GM19099 (cell line): Measurements from ENCODE around the gene JMJD4.

Source experiments
- POLR2A ChIP-seq: IDR thresholded peaks from 3 replicates; pipeline ENCODE4 v1.6.1; 2011; ENCODE audit warnings: low read depth; ENCODE audit not compliant: insufficient read length; ENCODE audit errors: extremely low read depth

JMJD4 gene

DNA sequence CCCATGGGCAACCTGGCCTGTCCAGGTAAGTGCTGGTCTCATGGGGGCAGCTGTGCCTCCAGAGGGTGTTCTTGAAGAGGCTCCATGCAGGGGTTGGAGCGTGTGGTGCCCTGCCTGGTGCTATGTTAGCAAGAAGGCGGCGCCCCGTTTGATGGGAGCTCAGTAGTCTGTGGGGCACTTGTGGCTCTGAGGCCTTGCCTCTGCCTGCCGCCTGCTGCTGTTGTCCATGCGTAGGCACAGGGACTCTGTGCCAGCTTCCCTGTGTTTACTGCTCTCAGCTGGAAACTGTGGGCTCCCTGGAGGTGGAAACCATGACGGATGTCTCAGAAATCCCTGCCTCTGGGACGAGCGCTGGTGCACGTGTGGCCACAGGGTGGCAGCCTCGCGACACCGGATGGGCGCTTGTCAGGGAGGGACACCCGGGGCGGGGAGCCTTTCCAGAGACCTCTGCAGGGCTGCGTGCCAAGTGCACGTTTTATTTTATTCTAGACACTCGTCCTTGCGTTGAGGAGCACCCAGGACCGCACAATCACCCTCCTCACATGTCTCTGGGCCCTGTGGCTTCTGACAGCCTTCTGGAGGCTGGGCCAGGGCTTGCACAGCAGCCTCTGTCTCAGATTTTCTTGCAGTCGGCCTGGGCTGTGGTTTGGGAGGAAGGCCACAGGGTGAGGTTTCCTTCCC is 27.3 kb upstream of the JMJD4 start:
- TF ChIP-seq POLR2A, result no peak

DNA sequence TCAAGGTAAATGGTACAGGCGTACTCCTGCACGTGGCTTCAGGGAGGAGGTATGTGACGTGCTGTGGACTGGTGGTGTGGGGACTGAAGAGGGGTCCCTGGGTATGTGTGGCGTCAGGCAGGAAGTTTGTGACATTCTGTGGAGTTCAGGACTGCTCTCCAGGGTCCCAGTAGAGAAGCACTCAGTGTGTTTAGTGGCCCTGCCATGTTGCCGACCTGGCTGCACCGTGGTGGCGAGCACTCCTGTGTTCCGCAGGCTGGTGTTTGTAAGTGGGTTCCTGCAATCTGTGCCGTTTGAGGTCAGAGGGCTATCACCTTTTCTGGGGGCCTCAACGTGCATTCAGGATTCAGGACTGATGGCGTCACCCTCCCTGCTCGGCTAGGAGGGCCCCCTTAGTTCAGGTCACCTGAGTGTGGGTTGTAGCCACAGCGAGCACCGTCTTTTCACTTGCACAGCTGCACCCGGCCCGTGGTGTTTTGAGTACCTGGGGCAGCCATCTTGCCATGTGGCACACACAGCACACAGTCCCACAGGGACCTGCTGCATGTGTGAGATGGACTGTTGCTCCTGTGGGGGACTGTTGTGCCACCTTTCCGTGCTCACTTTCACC is 26.6 kb upstream of the JMJD4 start:
- no peak for TF ChIP-seq POLR2A

DNA sequence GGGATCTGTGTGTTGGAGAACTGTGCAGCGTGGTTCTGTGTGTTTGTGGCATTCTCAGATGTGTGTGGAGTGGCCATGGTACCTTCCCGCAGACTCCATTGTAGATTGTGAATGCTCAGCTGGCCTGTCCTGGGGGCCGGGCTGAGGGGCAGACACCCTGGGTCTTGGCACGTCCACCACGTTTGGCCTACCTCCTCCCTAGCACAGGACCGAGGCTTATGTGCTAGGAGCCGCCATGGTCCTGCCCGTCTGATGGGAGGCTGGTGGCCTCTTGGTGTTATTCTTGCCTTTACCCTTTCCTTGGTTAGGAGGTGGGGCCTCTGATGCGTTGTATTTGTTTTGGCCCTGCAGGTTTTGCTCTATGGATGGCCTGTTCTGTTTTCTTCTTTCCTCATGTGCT is 25.3 kb upstream of the JMJD4 start:
- no peak for TF ChIP-seq POLR2A

DNA sequence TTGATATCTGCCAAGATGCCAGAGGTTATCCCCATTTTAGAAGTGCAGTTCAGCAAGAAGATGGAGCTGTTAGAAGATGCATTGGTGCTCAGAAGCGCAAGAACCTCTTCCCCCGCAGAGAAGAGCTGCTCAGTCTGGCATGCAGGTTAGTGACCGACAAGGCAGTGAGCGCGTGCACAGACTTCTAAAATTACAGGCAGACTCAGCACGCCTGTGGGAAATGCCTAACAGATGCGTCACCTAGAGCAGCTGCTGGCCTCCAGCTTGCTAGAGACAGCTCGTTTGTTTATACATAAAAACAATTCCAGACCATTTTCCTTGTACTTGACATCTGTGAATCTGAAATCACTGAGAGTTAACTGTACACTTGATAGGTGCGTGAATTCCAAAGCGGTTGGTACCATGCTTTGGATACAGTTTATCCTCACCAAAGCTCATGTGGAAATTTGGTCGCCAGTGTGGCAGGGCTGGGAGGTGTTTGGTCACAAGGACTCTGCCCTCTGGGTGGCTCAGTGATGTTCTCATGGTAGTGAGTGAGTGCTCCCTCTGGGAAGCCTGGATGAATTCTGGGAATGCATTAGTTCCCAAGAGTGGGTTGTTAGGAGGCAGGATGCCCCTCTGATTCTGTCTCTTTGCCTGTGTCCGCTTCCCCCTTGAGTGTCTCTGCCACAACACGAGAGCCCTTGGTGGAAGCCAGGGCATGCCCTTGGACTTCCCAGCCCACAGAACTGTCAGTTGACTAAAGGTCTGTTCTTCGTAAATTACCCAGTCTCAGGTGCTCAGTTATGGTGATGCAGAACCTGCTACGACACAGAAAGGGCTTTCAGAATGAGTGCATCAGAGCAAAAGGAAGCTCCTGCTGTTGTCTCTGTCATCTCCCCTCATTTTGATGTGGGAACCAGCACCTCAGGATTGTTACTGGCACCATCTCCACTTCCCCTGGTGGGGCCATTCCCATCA is 24.5 kb upstream of the JMJD4 start:
- TF ChIP-seq POLR2A, result no peak

DNA sequence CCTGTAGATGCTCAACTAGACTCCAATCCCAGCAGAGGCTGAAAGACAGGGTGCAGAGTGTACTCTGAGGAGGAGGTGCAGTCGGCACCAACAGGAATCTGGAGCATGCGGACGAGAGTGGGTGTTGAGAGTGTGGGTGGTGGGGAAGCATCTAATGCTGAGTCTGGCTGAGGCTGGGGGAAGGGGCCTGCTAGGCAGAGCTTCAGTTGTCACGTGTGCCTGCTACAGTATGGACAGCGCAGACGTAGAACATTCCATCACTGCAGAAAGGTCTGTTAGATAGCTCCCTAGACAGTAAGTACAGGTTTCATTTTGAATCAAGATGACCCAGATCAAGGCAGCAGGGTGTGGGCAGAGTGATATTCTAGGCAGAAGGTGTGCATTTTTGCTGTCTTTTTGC is 23.3 kb upstream of the JMJD4 start:
- TF ChIP-seq POLR2A, result no peak

DNA sequence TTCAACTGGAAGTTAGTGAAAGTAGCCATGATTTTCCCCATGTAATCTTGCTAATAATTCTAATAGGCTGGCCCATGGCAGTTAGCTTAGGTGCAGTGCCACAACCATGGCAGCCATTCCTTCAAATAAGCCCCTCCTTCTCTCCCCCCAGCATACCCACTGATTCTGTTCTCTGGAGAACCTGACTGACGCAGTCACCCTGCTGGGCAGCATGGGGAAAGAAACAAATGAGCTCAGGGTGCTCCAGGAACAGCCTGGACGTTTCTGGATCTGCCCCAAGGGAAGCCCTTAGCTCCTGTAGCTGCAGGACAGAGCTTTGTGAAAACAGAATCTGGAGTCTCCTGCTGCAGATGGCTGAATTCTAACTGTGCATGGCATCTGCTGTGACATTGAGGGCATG is 22.7 kb upstream of the JMJD4 start:
- TF ChIP-seq POLR2A, result no peak

DNA sequence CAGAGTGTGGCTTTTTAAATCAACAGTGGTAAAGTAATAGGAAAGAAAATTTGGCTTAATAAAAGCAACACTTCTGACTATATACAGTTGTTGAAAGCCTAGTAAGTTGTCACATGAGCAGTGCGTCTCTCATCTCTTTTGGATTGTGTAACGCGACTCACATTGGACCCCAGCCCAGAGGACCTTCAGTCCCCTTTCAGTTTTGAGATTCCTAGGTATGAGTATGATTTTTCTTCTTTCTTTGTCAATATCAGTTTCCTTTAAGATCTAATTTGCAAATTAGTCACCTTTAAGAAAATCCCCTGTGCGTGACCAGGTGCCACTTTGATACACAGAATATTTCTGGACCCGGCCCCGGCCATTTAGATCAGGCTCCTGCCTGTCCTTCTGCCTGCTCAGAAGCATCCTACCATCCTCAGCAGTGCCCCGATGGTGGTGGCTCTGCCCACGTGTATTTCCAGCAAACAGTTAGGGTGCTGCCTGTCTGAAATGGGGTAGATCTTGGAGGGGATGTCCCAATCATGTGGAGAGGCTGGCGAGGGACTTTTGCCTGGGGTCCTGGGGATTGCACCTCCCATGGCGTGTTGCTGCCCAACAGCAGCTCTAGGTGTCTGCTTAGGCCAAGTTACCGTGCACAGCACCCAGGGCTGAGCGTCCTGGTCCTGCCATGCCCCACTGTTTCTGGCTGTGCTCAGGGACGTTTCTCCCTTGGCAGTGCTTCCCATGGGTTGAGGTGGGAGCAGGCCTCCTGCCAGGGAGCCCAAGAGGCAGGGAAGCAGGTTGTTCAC is 21.3 kb upstream of the JMJD4 start:
- TF ChIP-seq POLR2A, result no peak

DNA sequence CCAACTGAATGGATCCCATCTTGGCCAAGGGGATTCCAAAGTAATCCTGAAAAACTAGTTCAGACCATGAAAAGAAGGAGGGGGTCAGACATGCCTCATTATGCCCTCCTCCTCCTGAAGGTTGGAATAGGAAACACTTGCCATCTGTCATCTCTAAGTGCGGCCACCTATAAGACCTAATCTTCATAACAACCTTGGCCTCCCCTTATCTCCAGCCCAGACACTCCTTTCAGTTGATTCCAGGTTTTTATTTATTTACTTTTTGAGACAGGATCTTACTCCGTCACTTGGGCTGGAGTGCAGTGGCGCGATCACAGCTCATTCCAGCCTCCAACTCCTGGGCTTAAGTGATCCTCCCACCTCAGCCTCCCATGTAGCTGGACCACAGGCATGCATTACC is 19.9 kb upstream of the JMJD4 start:
- no peak for TF ChIP-seq POLR2A

DNA sequence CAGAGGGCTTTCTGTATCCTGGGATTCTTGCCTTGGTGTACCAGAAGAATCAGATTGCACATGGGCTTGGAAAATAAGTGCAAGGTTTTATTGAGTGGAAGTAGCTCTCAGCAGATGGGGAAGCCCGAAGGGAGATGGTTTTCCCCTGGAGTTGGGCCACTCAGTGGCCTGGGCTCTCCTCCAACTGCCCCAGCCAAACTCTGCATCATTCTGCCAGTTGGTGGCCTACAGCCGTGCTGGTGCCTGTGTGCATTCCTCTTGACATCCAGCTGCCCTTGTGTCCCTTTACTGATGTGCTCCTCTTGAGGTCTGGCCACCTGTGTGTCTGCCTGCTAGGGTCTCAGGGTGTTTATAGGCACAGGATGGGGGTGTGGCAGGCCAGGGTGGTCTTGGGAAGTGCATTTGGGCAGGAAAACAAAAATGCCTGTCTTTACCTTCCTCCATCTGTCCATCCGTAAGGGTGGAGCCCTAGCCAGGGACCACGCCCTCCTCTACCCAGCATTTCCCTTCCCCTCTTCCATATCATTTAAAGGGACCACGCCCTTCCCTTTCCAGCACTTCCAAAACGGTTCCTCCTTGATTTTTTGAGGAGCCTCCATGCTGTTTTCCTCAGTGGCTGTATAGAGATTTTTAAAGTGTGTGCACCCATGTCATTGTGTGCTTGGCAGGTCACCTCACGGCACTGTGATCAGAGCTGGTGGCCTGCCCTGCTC is 19.1 kb upstream of the JMJD4 start:
- no peak for TF ChIP-seq POLR2A

DNA sequence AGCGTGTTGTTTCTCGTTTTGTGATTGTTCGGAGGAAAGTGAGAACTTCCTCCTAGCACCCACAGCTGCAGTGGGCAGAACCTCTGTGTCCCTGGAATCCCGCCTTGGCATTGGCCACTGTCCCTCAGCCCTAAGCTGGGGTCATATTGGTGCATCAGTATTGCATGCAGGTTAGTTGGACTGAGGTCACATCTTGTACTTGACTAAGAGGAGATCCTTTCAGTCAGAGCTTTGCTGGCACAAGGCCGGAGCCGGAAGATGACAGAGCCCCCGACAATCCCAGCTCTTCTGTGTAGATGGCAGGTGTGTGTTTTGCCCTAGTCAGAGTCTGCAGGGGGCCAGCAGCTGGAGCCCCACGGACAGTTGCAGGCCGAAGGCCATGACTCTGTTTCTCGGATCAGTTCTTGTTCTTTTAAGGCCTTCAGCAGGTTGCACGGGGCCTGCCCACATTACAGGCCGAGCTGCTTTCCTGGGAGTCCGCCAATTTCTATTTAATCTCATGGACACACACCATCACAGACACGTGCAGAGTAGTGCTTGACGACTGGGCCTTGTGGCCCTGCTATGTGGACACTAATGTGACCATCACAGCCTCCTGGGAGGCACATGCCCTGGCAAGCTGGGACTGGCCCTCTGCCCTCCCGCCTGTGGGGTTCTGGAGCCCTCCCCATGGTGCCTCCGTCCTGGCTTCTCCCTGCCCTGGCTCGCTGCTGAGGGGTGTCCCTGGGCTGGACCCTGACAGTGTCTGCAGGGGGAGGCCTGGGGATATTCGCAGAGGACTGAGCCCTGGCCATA is 15.0 kb upstream of the JMJD4 start:
- TF ChIP-seq POLR2A, result no peak

DNA sequence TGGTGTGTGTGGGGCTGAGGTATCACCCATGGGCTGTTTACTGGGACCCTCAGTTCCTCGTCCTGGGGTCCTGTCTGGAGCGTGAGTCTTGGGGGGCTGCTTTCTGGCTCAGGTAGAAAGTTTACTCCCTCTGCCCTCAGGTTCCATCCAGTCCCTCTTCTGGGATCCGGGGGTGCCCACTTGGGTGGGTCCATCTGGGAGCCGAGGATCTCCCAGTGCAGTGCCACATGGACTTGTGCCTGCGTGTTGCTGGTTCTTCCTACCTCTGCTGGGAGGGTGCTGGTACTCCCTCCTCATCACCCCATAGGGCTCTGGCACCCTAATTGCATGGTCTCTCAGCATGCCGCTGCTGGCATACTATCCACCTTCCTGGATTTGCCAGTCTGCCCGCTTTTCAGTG is 14.1 kb upstream of the JMJD4 start:
- TF ChIP-seq POLR2A, result no peak

DNA sequence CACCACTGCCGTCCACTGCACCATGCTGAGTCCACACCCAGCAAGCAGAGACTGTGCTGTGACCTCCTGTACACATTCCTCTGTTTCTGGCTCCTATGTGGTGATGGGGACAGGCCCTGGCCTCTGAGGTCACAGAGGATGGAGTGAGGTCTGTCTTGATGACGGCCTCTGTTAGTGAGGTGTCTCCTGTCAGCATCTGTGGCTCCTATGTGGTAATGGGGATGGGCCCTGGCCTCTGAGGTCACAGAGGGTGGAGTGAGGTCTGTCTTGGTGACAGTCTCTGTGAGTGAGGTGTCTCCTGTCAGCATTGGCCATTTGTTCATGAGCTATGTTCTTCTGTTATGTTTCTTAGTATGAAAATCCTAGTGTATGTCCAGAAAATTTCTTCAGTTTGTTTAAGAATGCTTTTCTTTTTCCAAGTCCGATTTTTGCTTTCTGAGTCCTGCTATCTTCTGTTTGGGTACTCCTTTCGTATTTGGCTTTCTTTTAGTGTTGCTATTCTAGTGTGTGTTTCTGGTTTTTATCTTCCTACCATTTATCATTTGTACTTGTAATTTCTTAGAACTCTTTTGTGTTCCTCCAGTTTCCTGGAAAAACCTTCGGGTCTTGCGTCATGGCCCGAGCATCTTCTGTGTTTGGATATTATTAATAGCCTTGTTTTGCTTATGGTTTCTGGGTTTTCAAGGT is 13.5 kb upstream of the JMJD4 start:
- TF ChIP-seq POLR2A, result no peak

DNA sequence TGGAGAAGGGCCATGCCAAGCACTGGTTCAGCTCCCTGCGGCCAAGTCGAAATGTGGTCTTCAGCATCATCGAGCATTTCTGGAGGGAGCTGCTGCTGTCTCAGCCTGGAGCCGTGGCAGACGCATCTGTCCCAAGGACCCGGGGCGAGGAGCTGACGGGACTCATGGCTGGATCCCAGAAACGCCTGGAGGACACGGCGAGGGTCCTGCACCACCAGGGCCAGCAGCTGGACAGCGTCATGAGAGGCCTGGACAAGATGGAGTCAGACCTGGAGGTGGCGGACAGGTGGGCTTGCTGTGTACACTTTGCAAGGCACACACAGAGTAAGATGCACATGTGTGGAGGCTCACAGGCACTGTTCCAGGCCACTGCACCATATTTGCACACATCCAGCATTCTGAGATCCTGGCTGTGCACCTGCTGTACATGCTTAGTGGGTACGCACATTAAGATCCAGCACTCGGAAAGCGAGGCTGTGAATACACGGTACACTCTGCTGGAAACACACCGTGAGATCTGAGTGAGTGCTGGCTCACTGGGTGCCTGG is 12.9 kb upstream of the JMJD4 start:
- TF ChIP-seq POLR2A, result no peak

DNA sequence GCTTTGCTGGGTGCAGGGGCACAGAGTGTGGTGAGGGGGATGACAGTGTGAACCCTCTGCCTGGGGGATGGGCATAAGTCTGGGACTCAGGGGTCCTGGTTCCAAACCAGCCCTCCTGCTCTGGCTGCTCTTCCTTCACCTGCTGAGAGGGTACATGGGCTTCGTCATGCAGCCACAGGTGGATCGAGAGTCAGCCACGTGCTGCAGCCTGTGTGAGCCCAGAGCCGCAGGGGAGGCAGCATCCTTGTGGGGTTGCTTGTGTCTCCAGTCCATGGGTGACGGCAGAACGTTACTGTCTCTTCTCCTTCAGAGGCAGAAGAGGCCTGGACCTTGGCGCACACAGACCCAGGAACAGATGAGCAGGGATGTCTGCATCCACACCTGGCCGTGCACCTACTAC is 12.3 kb upstream of the JMJD4 start:
- TF ChIP-seq POLR2A, result no peak
